HG03571 (cell line): Measurements from ENCODE around the gene OR56B1.
"Not testable (repeated sequence)": the region's sequence is repeated elsewhere in the genome, so short reads cannot be mapped to it uniquely, and the experiment has no call there.

Experiments
- ATAC-seq: cut with Tn5 transposase; IDR thresholded peaks from one replicate; pipeline ENCODE4 v1.9.1; 2021; ENCODE audit not compliant: unreplicated experiment

OR56B1 gene

GRCh38 chr11:5736396-5736795 is at the start of gene OR56B1:
OR56B1 (plus strand) TSS chr11:5736448; CDS start chr11:5736517, 69 bp downstream.
- ATAC-seq: no peak

GRCh38 chr11:5688482-5688881 is 47.8 kb upstream of the OR56B1 start:
- ATAC-seq: no peak

- peak; percentile 75 for ATAC-seq
These were observed 46.7 kb upstream of the OR56B1 start, which contains the start of gene TRIM22 for GRCh38 chr11:5689551-5689983. TRIM22 (plus strand) TSS chr11:5689790; CDS start chr11:5696233, 6,443 bp downstream.

- no peak for ATAC-seq
These were observed 46.0 kb upstream of the OR56B1 start for GRCh38 chr11:5690216-5690615.

GRCh38 chr11:5690736-5691135 is 45.5 kb upstream of the OR56B1 start:
- no peak for ATAC-seq

GRCh38 chr11:5691238-5691963 is 44.8 kb upstream of the OR56B1 start:
- not testable (repeated sequence) for ATAC-seq

- ATAC-seq: no peak
These were observed 44.3 kb upstream of the OR56B1 start for GRCh38 chr11:5691964-5692361.

GRCh38 chr11:5694642-5695041 is 41.6 kb upstream of the OR56B1 start:
- no peak for ATAC-seq

- no peak for ATAC-seq
These were observed 40.7 kb upstream of the OR56B1 start for GRCh38 chr11:5695580-5695979.

GRCh38 chr11:5696210-5696609 is 40.0 kb upstream of the OR56B1 start:
- no peak for ATAC-seq

- ATAC-seq: no peak
These were observed 38.0 kb upstream of the OR56B1 start for GRCh38 chr11:5698281-5698680.

- ATAC-seq: no peak
These were observed 35.7 kb upstream of the OR56B1 start for GRCh38 chr11:5700421-5701054.

GRCh38 chr11:5701055-5701577 is 35.1 kb upstream of the OR56B1 start:
- no peak for ATAC-seq

- ATAC-seq: peak; percentile 62
These were observed 32.3 kb upstream of the OR56B1 start for GRCh38 chr11:5703741-5704536.

GRCh38 chr11:5705688-5706087 is 30.6 kb upstream of the OR56B1 start:
- no peak for ATAC-seq

GRCh38 chr11:5712507-5712906 is 23.7 kb upstream of the OR56B1 start:
- no peak for ATAC-seq

GRCh38 chr11:5713695-5714094 is 22.6 kb upstream of the OR56B1 start:
- ATAC-seq: no peak

GRCh38 chr11:5716518-5716917 is 19.7 kb upstream of the OR56B1 start:
- ATAC-seq: not testable (repeated sequence)

GRCh38 chr11:5719703-5720495 is 16.3 kb upstream of the OR56B1 start:
- ATAC-seq: no peak

- no peak for ATAC-seq
These were observed 13.6 kb upstream of the OR56B1 start for GRCh38 chr11:5722622-5723021.

- ATAC-seq: no peak
These were observed 9.9 kb upstream of the OR56B1 start for GRCh38 chr11:5726351-5726750.
